ENCODE results near the gene BMPR1B. TPM values are rescaled to one million over a fixed set of nuclear protein-coding genes. Genes with fewer than 3 reads are reported as not detected.

The BMPR1B gene
- total RNA-seq, 2 donors from 2014 or later = 0.10 to 0.24 TPM

GRCh38 chr4:94965852-94966251 lies 208.1 kb downstream of the BMPR1B start:
- Histone ChIP-seq H3K27me3 (no peaks in the 10 kb centered on the region), H3K36me3 (no peaks in the 10 kb centered on the region), H3K9me3 (no peaks in the 10 kb centered on the region), H3K4me3 (no peak overlapping the region), H3K27ac (no peak overlapping the region), H3K4me1 (no peaks in the 10 kb centered on the region), H3K9ac (ENCODE audit: low read depth in 2 of 2, low read length in 2 of 2) (no peak overlapping the region)
- TF ChIP-seq, protein P1, sequence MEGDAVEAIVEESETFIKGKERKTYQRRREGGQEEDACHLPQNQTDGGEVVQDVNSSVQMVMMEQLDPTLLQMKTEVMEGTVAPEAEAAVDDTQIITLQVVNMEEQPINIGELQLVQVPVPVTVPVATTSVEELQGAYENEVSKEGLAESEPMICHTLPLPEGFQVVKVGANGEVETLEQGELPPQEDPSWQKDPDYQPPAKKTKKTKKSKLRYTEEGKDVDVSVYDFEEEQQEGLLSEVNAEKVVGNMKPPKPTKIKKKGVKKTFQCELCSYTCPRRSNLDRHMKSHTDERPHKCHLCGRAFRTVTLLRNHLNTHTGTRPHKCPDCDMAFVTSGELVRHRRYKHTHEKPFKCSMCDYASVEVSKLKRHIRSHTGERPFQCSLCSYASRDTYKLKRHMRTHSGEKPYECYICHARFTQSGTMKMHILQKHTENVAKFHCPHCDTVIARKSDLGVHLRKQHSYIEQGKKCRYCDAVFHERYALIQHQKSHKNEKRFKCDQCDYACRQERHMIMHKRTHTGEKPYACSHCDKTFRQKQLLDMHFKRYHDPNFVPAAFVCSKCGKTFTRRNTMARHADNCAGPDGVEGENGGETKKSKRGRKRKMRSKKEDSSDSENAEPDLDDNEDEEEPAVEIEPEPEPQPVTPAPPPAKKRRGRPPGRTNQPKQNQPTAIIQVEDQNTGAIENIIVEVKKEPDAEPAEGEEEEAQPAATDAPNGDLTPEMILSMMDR (IDR thresholded peaks at IDR 0.05) = no peak
- no peak for DNase-seq
- intact Hi-C loops (cut with DNase I) = no loop called here

GRCh38 chr4:94968493-94968892 lies 210.7 kb downstream of the BMPR1B start:
- Histone ChIP-seq H3K9me3 (no peaks in the 10 kb centered on the region), H3K4me1 (no peaks in the 10 kb centered on the region), H3K27me3 (no peaks in the 10 kb centered on the region), H3K9ac (ENCODE audit: low read depth in 2 of 2, low read length in 2 of 2) (no peak overlapping the region), H3K4me3 (no peak overlapping the region), H3K36me3 (no peaks in the 10 kb centered on the region), H3K27ac (no peak overlapping the region)
- DNase-seq = no peak
- TF ChIP-seq, protein P1 (IDR thresholded peaks at IDR 0.05) = no peak
- intact Hi-C loops (cut with DNase I) = no loop called here

DNA sequence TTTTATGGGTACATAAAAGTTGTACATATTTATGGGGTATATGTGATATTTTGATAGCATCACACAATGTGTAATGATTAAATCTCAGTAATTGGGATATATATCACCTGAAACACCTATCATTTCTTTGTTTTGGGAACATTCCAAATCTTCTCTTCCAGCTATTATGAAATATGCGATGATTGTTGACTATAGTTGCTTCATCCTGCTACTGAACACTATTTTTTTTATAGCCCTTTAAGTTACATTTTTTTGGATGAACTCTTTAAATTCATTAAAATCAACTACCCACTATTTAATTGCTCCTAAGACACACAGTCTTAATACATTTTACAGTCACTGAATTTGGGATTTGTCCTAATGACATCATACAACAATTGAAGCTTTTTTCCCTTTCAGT lies 212.9 kb downstream of the BMPR1B start:
- DNase-seq = no peak
- H3K4me3 ChIP-seq = no peak overlapping the region
- H3K27me3 ChIP-seq = no peaks in the 10 kb centered on the region
- no peak overlapping the region for H3K27ac ChIP-seq
- H3K36me3 ChIP-seq = no peaks in the 10 kb centered on the region
- intact Hi-C loops (cut with DNase I) = no loop called here
- no peaks in the 10 kb centered on the region for H3K9me3 ChIP-seq
- TF ChIP-seq, protein P1 (IDR thresholded peaks at IDR 0.05) = no peak
- H3K4me1 ChIP-seq = no peaks in the 10 kb centered on the region
- no peak overlapping the region for H3K9ac ChIP-seq (ENCODE audit: low read depth in 2 of 2, low read length in 2 of 2)

DNA sequence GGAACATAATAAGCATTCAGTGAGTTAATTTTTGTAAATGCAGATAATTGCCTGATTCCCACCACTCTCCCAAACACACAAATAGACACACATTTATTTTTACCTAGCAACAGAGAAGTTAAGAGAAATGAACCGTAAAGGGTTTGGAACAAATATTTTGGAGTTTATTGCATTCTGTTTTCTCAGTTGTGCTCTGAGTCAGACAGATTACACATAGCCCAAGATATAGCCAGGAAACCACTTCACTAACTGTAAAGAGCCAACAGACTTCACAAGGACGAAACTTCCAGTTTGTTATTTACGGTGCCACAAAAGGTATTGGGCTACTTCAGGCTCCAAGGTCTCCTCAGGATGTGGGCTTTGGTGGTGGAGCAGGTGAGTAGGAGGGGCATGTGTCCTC lies 217.0 kb downstream of the BMPR1B start:
- TF ChIP-seq, protein P1 (IDR thresholded peaks at IDR 0.05) = no peak
- DNase-seq = no peak
- Histone ChIP-seq H3K27ac (no peak overlapping the region), H3K36me3 (no peaks in the 10 kb centered on the region), H3K4me3 (no peak overlapping the region), H3K27me3 (no peaks in the 10 kb centered on the region), H3K9ac (ENCODE audit: low read depth in 2 of 2, low read length in 2 of 2) (no peak overlapping the region), H3K9me3 (no peaks in the 10 kb centered on the region), H3K4me1 (no peaks in the 10 kb centered on the region)
- intact Hi-C loops (cut with DNase I) = no loop called here

- Histone ChIP-seq H3K27ac (no peak overlapping the region), H3K4me3 (no peak overlapping the region), H3K9ac (ENCODE audit: low read depth in 2 of 2, low read length in 2 of 2) (no peak overlapping the region), H3K36me3 (no peaks in the 10 kb centered on the region), H3K27me3 (no peaks in the 10 kb centered on the region), H3K4me1 (no peaks in the 10 kb centered on the region), H3K9me3 (no peaks in the 10 kb centered on the region)
- TF ChIP-seq, protein P1 (IDR thresholded peaks at IDR 0.05) = no peak
- intact Hi-C loops (cut with DNase I) = no loop called here
- no peak for DNase-seq
These were observed 218.7 kb downstream of the BMPR1B start for GRCh38 chr4:94976371-94977011.
